Stimulated activated CD4-positive, alpha-beta T cell treated with anti-CD3 and anti-CD28 coated beads, TNF-alpha, amount 100 ng/mL, for 24 hours (primary cell): ENCODE results near the gene RAE1.

ENCODE experiments used
- DNase-seq, 3 experiments: peaks; one replicate each; pipeline ENCODE4 v3.0.0-alpha.2; 2020; ENCODE audit warnings: low read depth in 3 of 3

The RAE1 gene

GRCh38 chr20:57372157-57372556 is 21.1 kb downstream of the RAE1 start:
- DNase-seq = no peak

GRCh38 chr20:57372581-57373350 is 21.7 kb downstream of the RAE1 start:
- DNase-seq = no peak

- no peak for DNase-seq
Measured at GRCh38 chr20:57374343-57374930, 23.4 kb downstream of the RAE1 start.

- no peak for DNase-seq
Measured at GRCh38 chr20:57374931-57375651, 24.0 kb downstream of the RAE1 start.

GRCh38 chr20:57375652-57376230 is 24.7 kb downstream of the RAE1 start:
- no peak for DNase-seq

GRCh38 chr20:57377350-57377749 is 26.3 kb downstream of the RAE1 start:
- DNase-seq = no peak

- no peak for DNase-seq
Measured at GRCh38 chr20:57378107-57378506, 27.1 kb downstream of the RAE1 start.

- DNase-seq = no peak
Measured at GRCh38 chr20:57378646-57379262, 27.7 kb downstream of the RAE1 start.

GRCh38 chr20:57379263-57379647 is 28.2 kb downstream of the RAE1 start:
- DNase-seq = no peak

GRCh38 chr20:57380081-57380750 is 29.2 kb downstream of the RAE1 start:
- no peak for DNase-seq

GRCh38 chr20:57381596-57382503 is 30.8 kb downstream of the RAE1 start:
- peak in 2 of 3 experiments; percentile 76 to 82 for DNase-seq

- no peak for DNase-seq
Measured at GRCh38 chr20:57382516-57382915, 31.5 kb downstream of the RAE1 start.

- no peak for DNase-seq
Measured at GRCh38 chr20:57383447-57384347, 32.6 kb downstream of the RAE1 start.

GRCh38 chr20:57384486-57384885 is 33.4 kb downstream of the RAE1 start:
- no peak for DNase-seq

GRCh38 chr20:57384953-57385761 is 34.1 kb downstream of the RAE1 start:
- no peak for DNase-seq

- DNase-seq = no peak
Measured at GRCh38 chr20:57385940-57386339, 34.9 kb downstream of the RAE1 start.

- no peak for DNase-seq
Measured at GRCh38 chr20:57386762-57387161, 35.7 kb downstream of the RAE1 start.

- no peak for DNase-seq
Measured at GRCh38 chr20:57387463-57387862, 36.4 kb downstream of the RAE1 start.
